Ascending aorta (tissue), 2 donors: ENCODE data around the gene CCS. TPM values are rescaled to one million over a fixed set of nuclear protein-coding genes. Genes with fewer than 3 reads are reported as not detected.
A peak's percentile ranks its signal among the peaks of the same experiment; 100 is the strongest.
"Not testable (repeated sequence)": the region's sequence is repeated elsewhere in the genome, so short reads cannot be mapped to it uniquely, and the experiment has no call there.

Experiments
- DNase-seq, 2 donors: peaks; one replicate each; pipeline ENCODE4 v3.0.0-alpha.2; 2019; ENCODE audit warnings: low spot score in 2 of 2
- H3K27ac ChIP-seq, 2 donors: fragments of 200-600 bp; sonication (generic); one replicate each; pipeline ENCODE4 v1.5.1; 2016 to 2017; ENCODE audit warnings: mild to moderate bottlenecking in 1 of 2
- H3K27me3 ChIP-seq: fragments of 200-600 bp; sonication (generic); one replicate; pipeline ENCODE4 v1.5.1; 2017
- H3K36me3 ChIP-seq, 2 donors: fragments of 200-600 bp; sonication (generic); one replicate each; pipeline ENCODE4 v1.5.1; 2016
- H3K4me1 ChIP-seq, 2 donors: fragments of 200-600 bp; sonication (generic); one replicate each; pipeline ENCODE4 v1.5.1; 2016 to 2017; ENCODE audit warnings: mild to moderate bottlenecking in 1 of 2
- H3K4me3 ChIP-seq, 2 donors: fragments of 200-600 bp; sonication (generic); one replicate each; pipeline ENCODE4 v1.5.1; 2016 to 2017; ENCODE audit warnings: mild to moderate bottlenecking in 1 of 2
- H3K9me3 ChIP-seq, 2 donors: fragments of 200-600 bp; sonication (generic); one replicate each; pipeline ENCODE4 v1.5.1; 2016
- CTCF ChIP-seq, 3 experiments: fragments of 200-600 bp in 2 of 3; fragments of 450-650 bp in 1 of 3; sonication (generic) in 2 of 3; IDR thresholded peaks; one replicate each; pipeline ENCODE4 v1.5.1; 2016 to 2019; ENCODE audit warnings: antibody characterized with exemption in 3 of 3, mild to moderate bottlenecking in 1 of 3, moderate library complexity in 1 of 3
- intact Hi-C: fragments of 100-400 bp; cut with DNase I; formaldehyde crosslinking; loops from one replicate; pipeline ENCODE4 v1.15.1; 2023
- total RNA-seq: library from RNA; depleted of rRNA; stranded (reverse); fragments of >200 nt; gene quantifications from one replicate; pipeline ENCODE4 v1.1.0, GENCODE V29; 2016

The CCS gene
- 50.4 TPM for total RNA-seq

GRCh38 chr11:66592457-66593302 lies at the start of gene CCS, which contains the start of gene CCDC87:
Gene CCS, plus strand, starts transcription at chr11:66593185. Its CDS starts 77 bp downstream, at chr11:66593262.
Gene CCDC87, minus strand, starts transcription at chr11:66593063. Its CDS starts 48 bp downstream, at chr11:66593015.
- Histone ChIP-seq H3K4me1 (peaks cover 5 to 22% of the 10 kb centered on the region in 2 donors), H3K36me3 (no peaks in the 10 kb centered on the region), H3K4me3 (peak within 1 kb of the TSS; percentile 70 to 82), H3K27ac (peak within 1 kb of the TSS; percentile 66 to 69), H3K27me3 (no peaks in the 10 kb centered on the region), H3K9me3 (no peaks in the 10 kb centered on the region)
- intact Hi-C loops: loop anchor here (1.0 kb wide), 3 partner anchors 24 to 85 kb away; partner anchors contain the start of genes RBM14, RBM4 and RBM4B
- peak; percentile 90 to 99 for DNase-seq
- TF ChIP-seq CTCF (IDR thresholded peaks at IDR 0.05): peak; percentile 74 to 93 (median 76)

- peak overlapping the region in 1 of 2 donors; percentile 17 for H3K4me3 ChIP-seq
- H3K9me3 ChIP-seq: no peaks in the 10 kb centered on the region
- peak in 1 of 2 donors; percentile 75 for DNase-seq
- H3K36me3 ChIP-seq: peaks cover 12 to 15% of the 10 kb centered on the region in 2 donors
- intact Hi-C loops: no loop called here
- H3K4me1 ChIP-seq: peaks cover 3 to 20% of the 10 kb centered on the region in 2 donors
- no peaks in the 10 kb centered on the region for H3K27me3 ChIP-seq
- no peak overlapping the region for H3K27ac ChIP-seq
- TF ChIP-seq CTCF (IDR thresholded peaks at IDR 0.05): peak; percentile 11 to 22 (median 15)
Measured at GRCh38 chr11:66543263-66544107, 49.5 kb upstream of the CCS start.

- H3K27me3 ChIP-seq, H3K9me3 ChIP-seq, intact Hi-C loops, DNase-seq, H3K27ac ChIP-seq, H3K36me3 ChIP-seq: not testable (repeated sequence)
- Histone ChIP-seq H3K4me1 (peaks cover 3 to 20% of the 10 kb centered on the region in 2 donors), H3K4me3 (peak overlapping the region; percentile 80 to 92)
Measured at GRCh38 chr11:66544952-66545351, 48.0 kb upstream of the CCS start.

- peaks cover 3 to 4% of the 10 kb centered on the region in 2 donors for H3K36me3 ChIP-seq
Measured at GRCh38 chr11:66545701-66546367, 47.2 kb upstream of the CCS start, which contains the start of gene ZDHHC24. Gene ZDHHC24, minus strand, starts transcription at chr11:66546048. Its CDS starts 45 bp downstream, at chr11:66546003.

More at GRCh38 chr11:66545701-66546367, 47.2 kb upstream of the CCS start, which contains the start of gene ZDHHC24:
- TF ChIP-seq CTCF (IDR thresholded peaks at IDR 0.05): no peak
- peak; percentile 87 to 98 for DNase-seq
- H3K27ac ChIP-seq: peak within 1 kb of the TSS; percentile 64
- no peaks in the 10 kb centered on the region for H3K27me3 ChIP-seq
- intact Hi-C loops: loop anchor here (1.0 kb wide), 4 partner anchors 22 to 132 kb away; partner anchors contain the start of genes CTSF and DPP3
- peak within 1 kb of the TSS; percentile 80 to 92 for H3K4me3 ChIP-seq
- H3K9me3 ChIP-seq: no peaks in the 10 kb centered on the region
- peaks cover 3 to 20% of the 10 kb centered on the region in 2 donors for H3K4me1 ChIP-seq
